Stimulated activated CD4-positive, alpha-beta T cell treated with anti-CD3 and anti-CD28 coated beads, Interleukin-4, amount 100 ng/mL, for 4 hours (primary cell): ENCODE results near the gene ELOVL6.
"Not testable (repeated sequence)": the region's sequence is repeated elsewhere in the genome, so short reads cannot be mapped to it uniquely, and the experiment has no call there.

Experiments used
- DNase-seq, 2 experiments: peaks; one replicate each; pipeline ENCODE4 v3.0.0-alpha.2; 2020

ELOVL6 gene

GRCh38 chr4:110119880-110120279, 78.5 kb downstream of the ELOVL6 start:
- DNase-seq, result no peak

GRCh38 chr4:110119337-110119736, 79.1 kb downstream of the ELOVL6 start:
- no peak for DNase-seq

- no peak for DNase-seq
Measured at GRCh38 chr4:110112056-110112455, 86.4 kb downstream of the ELOVL6 start.

- DNase-seq, result no peak
Measured at GRCh38 chr4:110109455-110109854, 89.0 kb downstream of the ELOVL6 start.

GRCh38 chr4:110108960-110109359, 89.5 kb downstream of the ELOVL6 start:
- DNase-seq, result no peak

- no peak for DNase-seq
Measured at GRCh38 chr4:110108422-110108821, 90.0 kb downstream of the ELOVL6 start.

- no peak for DNase-seq
Measured at GRCh38 chr4:110107866-110108265, 90.5 kb downstream of the ELOVL6 start.

GRCh38 chr4:110106931-110107296, 91.5 kb downstream of the ELOVL6 start:
- no peak for DNase-seq

- DNase-seq, result no peak
Measured at GRCh38 chr4:110104661-110105060, 93.8 kb downstream of the ELOVL6 start.

- DNase-seq, result no peak
Measured at GRCh38 chr4:110099638-110100037, 98.8 kb downstream of the ELOVL6 start.

- DNase-seq, result no peak
Measured at GRCh38 chr4:110096405-110096804, 102.0 kb downstream of the ELOVL6 start.

- DNase-seq, result no peak
Measured at GRCh38 chr4:110092646-110093045, 105.8 kb downstream of the ELOVL6 start.

- no peak for DNase-seq
Measured at GRCh38 chr4:110091434-110092140, 106.8 kb downstream of the ELOVL6 start.

GRCh38 chr4:110088670-110089069, 109.7 kb downstream of the ELOVL6 start:
- peak in 1 of 2 experiments; percentile 22 for DNase-seq

- no peak for DNase-seq
Measured at GRCh38 chr4:110087070-110087708, 111.2 kb downstream of the ELOVL6 start.

- no peak for DNase-seq
Measured at GRCh38 chr4:110085131-110085530, 113.3 kb downstream of the ELOVL6 start.

- no peak for DNase-seq
Measured at GRCh38 chr4:110084154-110084553, 114.3 kb downstream of the ELOVL6 start.

GRCh38 chr4:110078148-110078547, 120.3 kb downstream of the ELOVL6 start:
- not testable (repeated sequence) for DNase-seq

- DNase-seq, result not testable (repeated sequence)
Measured at GRCh38 chr4:110076828-110077227, 121.6 kb downstream of the ELOVL6 start.

GRCh38 chr4:110075891-110076290, 122.5 kb downstream of the ELOVL6 start:
- no peak for DNase-seq

GRCh38 chr4:110075083-110075738, 123.2 kb downstream of the ELOVL6 start:
- no peak for DNase-seq

GRCh38 chr4:110074570-110074969, 123.8 kb downstream of the ELOVL6 start:
- DNase-seq, result no peak

- no peak for DNase-seq
Measured at GRCh38 chr4:110073053-110073845, 125.2 kb downstream of the ELOVL6 start.
